OCI-LY1 (cell line): Measurements from ENCODE around the gene TNFRSF18.

ENCODE experiments used
- H2AFZ ChIP-seq: fragments of 200-600 bp; sonication (generic), shearing (Covaris generic); 2 replicates; pipeline ENCODE4 v1.6.0; 2014; ENCODE audit warnings: antibody characterized with exemption, mild to moderate bottlenecking, low read length
- H3F3A ChIP-seq: fragments of 200-600 bp; sonication (generic), shearing (Covaris generic); 2 replicates; pipeline ENCODE4 v1.6.0; 2014; ENCODE audit warnings: mild to moderate bottlenecking, antibody characterized with exemption, low read length, moderate library complexity; ENCODE audit not compliant: insufficient read depth
- H3K27ac ChIP-seq: fragments of 200-600 bp; sonication (generic); 2 replicates; pipeline ENCODE4 v1.5.1; 2014; ENCODE audit warnings: low read length, mixed run types, mild to moderate bottlenecking, low read depth; ENCODE audit not compliant: poor library complexity, severe bottlenecking
- H3K27me3 ChIP-seq: fragments of 200-600 bp; sonication (generic); 2 replicates; pipeline ENCODE4 v1.6.0; 2014; ENCODE audit warnings: antibody characterized with exemption, mild to moderate bottlenecking, low read length, moderate library complexity; ENCODE audit not compliant: insufficient read depth
- H3K36me3 ChIP-seq: fragments of 200-600 bp; sonication (generic); 2 replicates; pipeline ENCODE4 v1.6.1; 2014; ENCODE audit warnings: mild to moderate bottlenecking, antibody characterized with exemption, low read length, moderate library complexity, mixed read lengths; ENCODE audit not compliant: insufficient read depth
- H3K4me1 ChIP-seq: fragments of 200-600 bp; sonication (generic); 2 replicates; pipeline ENCODE4 v1.5.1; 2014; ENCODE audit warnings: mild to moderate bottlenecking, low read length, moderate library complexity; ENCODE audit not compliant: insufficient read depth, severe bottlenecking
- H3K4me2 ChIP-seq: fragments of 200-600 bp; sonication (generic), shearing (Covaris generic); 2 replicates; pipeline ENCODE4 v1.6.1; 2014; ENCODE audit warnings: low read length
- H3K4me3 ChIP-seq: fragments of 200-600 bp; sonication (generic); 2 replicates; pipeline ENCODE4 v1.5.1; 2014; ENCODE audit warnings: low read length, low read depth, mild to moderate bottlenecking, mixed read lengths; ENCODE audit not compliant: poor library complexity, severe bottlenecking
- H3K79me2 ChIP-seq: fragments of 200-600 bp; shearing (Covaris generic); 2 replicates; pipeline ENCODE4 v1.6.1; 2016; ENCODE audit warnings: mixed run types, low read length, mixed read lengths; ENCODE audit not compliant: insufficient read depth
- H3K9ac ChIP-seq: fragments of 200-600 bp; sonication (generic), shearing (Covaris generic); 2 replicates; pipeline ENCODE4 v1.6.1; 2014; ENCODE audit warnings: mild to moderate bottlenecking, low read length, mixed read lengths
- H3K9me2 ChIP-seq: fragments of 200-600 bp; sonication (generic), shearing (Covaris generic); 2 replicates; pipeline ENCODE4 v1.6.1; 2014; ENCODE audit warnings: low read depth, mild to moderate bottlenecking, low read length, mixed read lengths
- H3K9me3 ChIP-seq: fragments of 200-600 bp; shearing (Covaris generic); 2 replicates; pipeline ENCODE4 v1.6.1; 2014; ENCODE audit warnings: low read length, mixed read lengths
- H4K20me1 ChIP-seq: fragments of 200-600 bp; sonication (generic), shearing (Covaris generic); 2 replicates; pipeline ENCODE4 v1.6.0; 2016; ENCODE audit warnings: mild to moderate bottlenecking, low read length; ENCODE audit not compliant: insufficient read depth
- CTCF ChIP-seq: fragments of 200-600 bp; sonication (generic), shearing (Covaris generic); IDR thresholded peaks from 2 replicates; pipeline ENCODE4 v1.5.1; 2017; ENCODE audit warnings: mild to moderate bottlenecking, antibody characterized with exemption, low read length, moderate library complexity, mixed read lengths
- EZH2 ChIP-seq: fragments of 200-600 bp; sonication (generic), shearing (Covaris generic); IDR thresholded peaks from 2 replicates; pipeline ENCODE4 v1.8.0; 2017; ENCODE audit warnings: borderline replicate concordance, mixed run types, mild to moderate bottlenecking, antibody characterized with exemption, low read length, moderate library complexity, mixed read lengths

TNFRSF18 gene

GRCh38 chr1:1221887-1222574 lies 15.6 kb upstream of the TNFRSF18 start:
- no peak overlapping the region for H3K4me3 ChIP-seq
- H4K20me1 ChIP-seq = no peaks in the 10 kb centered on the region
- H3K27me3 ChIP-seq = no peaks in the 10 kb centered on the region
- H3K9ac ChIP-seq = no peak overlapping the region
- H3K27ac ChIP-seq = no peak overlapping the region
- H3K4me1 ChIP-seq = peaks cover 1% of the 10 kb centered on the region
- no peaks in the 10 kb centered on the region for H3F3A ChIP-seq
- no peaks in the 10 kb centered on the region for H3K79me2 ChIP-seq
- no peak overlapping the region for H2AFZ ChIP-seq
- peaks cover 92% of the 10 kb centered on the region for H3K36me3 ChIP-seq
- H3K9me2 ChIP-seq = no peaks in the 10 kb centered on the region
- H3K9me3 ChIP-seq = no peaks in the 10 kb centered on the region
- no peak for TF ChIP-seq EZH2
- no peak for TF ChIP-seq CTCF
- no peak overlapping the region for H3K4me2 ChIP-seq

GRCh38 chr1:1220197-1220596 lies 13.8 kb upstream of the TNFRSF18 start:
- Histone ChIP-seq H3K27ac (no peak overlapping the region), H3K4me1 (peaks cover 9% of the 10 kb centered on the region), H3K4me2 (no peak overlapping the region), H3K79me2 (no peaks in the 10 kb centered on the region), H3K36me3 (peaks cover 87% of the 10 kb centered on the region), H3K9ac (no peak overlapping the region), H3K27me3 (no peaks in the 10 kb centered on the region), H3F3A (no peaks in the 10 kb centered on the region), H3K4me3 (no peak overlapping the region), H3K9me2 (no peaks in the 10 kb centered on the region), H4K20me1 (no peaks in the 10 kb centered on the region), H3K9me3 (no peaks in the 10 kb centered on the region), H2AFZ (no peak overlapping the region)
- no peak for TF ChIP-seq EZH2
- no peak for TF ChIP-seq CTCF

- peaks cover 79% of the 10 kb centered on the region for H3K36me3 ChIP-seq
- H3K9ac ChIP-seq = no peak overlapping the region
- H2AFZ ChIP-seq = no peak overlapping the region
- no peak overlapping the region for H3K4me2 ChIP-seq
- no peak overlapping the region for H3K4me3 ChIP-seq
- H3K27me3 ChIP-seq = no peaks in the 10 kb centered on the region
- no peaks in the 10 kb centered on the region for H3K9me3 ChIP-seq
- H3F3A ChIP-seq = no peaks in the 10 kb centered on the region
- H3K27ac ChIP-seq = no peak overlapping the region
- TF ChIP-seq CTCF (no peak), EZH2 (no peak)
- H4K20me1 ChIP-seq = no peaks in the 10 kb centered on the region
- peaks cover 9% of the 10 kb centered on the region for H3K4me1 ChIP-seq
- no peaks in the 10 kb centered on the region for H3K79me2 ChIP-seq
- H3K9me2 ChIP-seq = no peaks in the 10 kb centered on the region
Measured at GRCh38 chr1:1219341-1219740, 12.9 kb upstream of the TNFRSF18 start.
